Stimulated activated CD4-positive, alpha-beta T cell treated with anti-CD3 and anti-CD28 coated beads, Interleukin-15, amount 100 ng/mL, for 1 hour (primary cell): ENCODE measurements around the gene ROBO1.
"Not testable (repeated sequence)": the region's sequence is repeated elsewhere in the genome, so short reads cannot be mapped to it uniquely, and the experiment has no call there.

Source experiments
- DNase-seq, 2 donors: peaks; one replicate each; pipeline ENCODE4 v3.0.0-alpha.2; 2020; ENCODE audit warnings: low read depth in 1 of 2, low spot score in 1 of 2

The ROBO1 gene

DNA sequence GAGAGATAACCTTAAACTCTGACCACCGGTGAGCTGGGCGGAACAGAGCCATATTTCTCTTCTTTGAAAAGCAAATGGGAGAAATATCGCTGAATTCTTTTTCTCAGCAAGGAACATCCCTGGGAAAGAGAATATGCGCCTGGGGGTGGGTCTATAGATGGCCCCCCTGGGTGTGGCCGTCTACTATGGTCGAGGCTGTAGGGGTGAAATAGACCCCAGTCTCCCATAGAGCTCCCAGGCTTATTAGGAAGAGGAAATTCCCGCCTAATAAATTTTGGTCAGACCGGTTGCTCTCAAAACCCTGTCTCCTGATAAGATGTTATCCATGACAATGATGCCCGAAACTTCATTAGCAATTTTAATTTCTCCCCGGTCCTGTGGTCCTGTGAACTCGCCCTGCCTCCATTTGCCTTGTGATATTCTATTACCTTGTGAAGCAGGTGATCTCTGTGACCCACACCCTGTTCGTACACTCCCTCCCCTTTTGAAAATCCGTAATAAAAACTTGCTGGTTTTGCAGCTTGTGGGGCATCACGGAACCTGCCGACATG is 441.9 kb downstream of the ROBO1 start:
- not testable (repeated sequence) for DNase-seq

- DNase-seq, result no peak
Measured at GRCh38 chr3:79317551-79318518, 450.0 kb downstream of the ROBO1 start.

DNA sequence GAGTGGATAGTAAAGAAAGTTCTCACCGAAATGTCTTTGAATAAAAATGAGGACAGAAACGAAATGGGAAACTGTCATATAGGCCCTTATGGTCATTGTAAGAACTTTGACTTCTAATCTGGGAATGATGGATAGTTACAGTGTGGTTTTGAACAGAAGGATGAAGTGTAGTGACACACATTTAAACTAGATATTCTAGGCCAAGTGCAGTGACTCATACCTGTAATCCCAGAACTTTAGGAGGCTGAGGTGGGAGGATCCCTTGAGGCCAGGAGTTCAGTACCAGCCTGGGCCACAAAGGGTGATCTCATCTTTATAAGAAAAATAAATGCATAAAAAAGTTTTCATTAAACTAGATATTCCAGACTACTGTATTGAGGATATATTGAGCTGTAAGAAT is 452.8 kb downstream of the ROBO1 start:
- DNase-seq, result no peak

DNA sequence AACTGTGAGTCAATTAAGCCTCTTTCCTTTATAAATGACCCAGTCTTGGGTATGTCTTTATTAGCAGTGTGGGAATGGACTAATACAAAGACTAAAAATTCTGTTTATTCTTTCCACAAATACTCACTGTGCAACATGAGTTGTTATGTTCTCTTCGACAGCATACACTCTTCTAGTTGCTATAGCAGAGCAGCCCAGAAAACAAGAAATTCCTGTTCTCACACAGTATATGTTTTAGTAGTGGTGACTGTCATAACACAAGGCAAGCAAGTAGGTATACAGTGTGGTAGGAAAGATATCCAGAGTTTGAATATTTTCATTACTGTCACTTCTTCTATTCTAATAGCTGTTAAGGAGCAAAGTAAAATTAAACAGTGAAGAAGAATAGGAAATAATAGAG is 453.3 kb downstream of the ROBO1 start:
- no peak for DNase-seq

GRCh38 chr3:79310016-79310415 is 457.8 kb downstream of the ROBO1 start:
- no peak for DNase-seq

DNA sequence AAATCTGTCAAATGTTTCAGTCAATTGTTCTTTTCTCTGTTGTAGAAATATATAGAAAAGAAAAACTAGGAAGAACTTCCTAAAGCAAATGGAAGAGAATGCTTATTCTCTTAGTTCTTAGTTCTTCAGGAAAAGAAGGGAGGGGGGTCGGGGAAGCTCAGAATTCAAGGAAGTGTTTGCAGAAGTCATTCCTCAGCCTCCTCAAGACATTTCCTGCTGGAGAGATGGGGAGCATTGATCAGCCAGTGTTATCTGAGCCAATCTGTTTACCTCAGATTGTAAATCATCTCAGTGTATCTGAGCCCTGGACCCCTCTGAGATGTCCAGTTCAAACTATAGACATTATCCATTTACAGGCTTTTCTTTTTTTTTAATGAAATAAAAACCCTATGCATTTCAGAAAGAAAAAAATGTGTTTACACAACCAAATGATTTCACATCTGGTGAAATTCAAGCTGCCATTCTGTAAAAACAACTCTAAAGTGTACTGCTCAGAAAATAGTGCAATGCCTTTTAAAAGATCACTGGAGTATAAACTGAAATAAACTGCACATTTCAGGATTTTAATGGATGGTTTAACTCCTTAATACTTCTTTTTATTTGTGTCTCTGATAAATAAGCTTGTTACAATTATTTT is 460.7 kb downstream of the ROBO1 start:
- DNase-seq, result no peak

GRCh38 chr3:79299949-79300635 is 467.7 kb downstream of the ROBO1 start:
- DNase-seq, result not testable (repeated sequence)

- DNase-seq, result no peak
Measured at GRCh38 chr3:79297245-79297960, 470.4 kb downstream of the ROBO1 start.

- no peak for DNase-seq
Measured at GRCh38 chr3:79286882-79287281, 480.9 kb downstream of the ROBO1 start.

- DNase-seq, result no peak
Measured at GRCh38 chr3:79285871-79286270, 481.9 kb downstream of the ROBO1 start.

DNA sequence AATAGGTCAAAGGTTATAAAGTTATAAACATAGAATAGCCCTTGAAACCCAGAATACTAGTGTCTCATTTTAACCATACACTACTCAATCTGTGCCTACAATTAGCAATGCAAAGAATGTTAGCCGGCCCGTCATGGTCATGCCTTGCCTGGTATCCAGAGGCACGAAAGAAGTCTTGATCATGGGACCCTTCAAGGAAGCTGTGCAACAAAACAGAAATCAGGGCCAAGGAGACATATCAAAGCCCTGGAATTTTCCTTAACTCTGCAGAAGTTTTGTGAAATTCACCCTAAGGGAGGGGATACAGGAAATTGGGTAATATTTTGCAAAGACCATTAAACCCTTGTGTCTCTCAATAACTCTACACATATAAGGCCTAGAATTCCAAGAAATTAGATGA is 482.4 kb downstream of the ROBO1 start:
- no peak for DNase-seq

DNA sequence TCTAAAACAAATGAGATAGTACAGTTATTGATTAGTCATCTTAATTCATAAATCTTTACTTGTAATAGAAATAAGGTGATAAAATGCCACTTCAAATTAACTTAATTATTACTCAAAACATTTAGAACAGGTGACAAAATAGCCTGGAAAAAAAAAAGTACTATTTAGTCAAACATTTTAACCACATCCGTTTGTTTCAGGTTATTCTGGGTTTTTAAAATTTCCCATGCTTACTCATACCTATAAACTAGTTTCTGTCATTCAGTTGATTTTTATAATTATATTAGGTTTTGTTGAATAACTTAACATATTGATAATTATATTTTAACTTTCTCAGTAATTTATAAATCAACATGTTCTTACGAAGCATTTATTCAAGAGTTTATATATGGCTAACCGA is 483.0 kb downstream of the ROBO1 start:
- no peak for DNase-seq

- no peak for DNase-seq
Measured at GRCh38 chr3:79278681-79279080, 489.1 kb downstream of the ROBO1 start.

DNA sequence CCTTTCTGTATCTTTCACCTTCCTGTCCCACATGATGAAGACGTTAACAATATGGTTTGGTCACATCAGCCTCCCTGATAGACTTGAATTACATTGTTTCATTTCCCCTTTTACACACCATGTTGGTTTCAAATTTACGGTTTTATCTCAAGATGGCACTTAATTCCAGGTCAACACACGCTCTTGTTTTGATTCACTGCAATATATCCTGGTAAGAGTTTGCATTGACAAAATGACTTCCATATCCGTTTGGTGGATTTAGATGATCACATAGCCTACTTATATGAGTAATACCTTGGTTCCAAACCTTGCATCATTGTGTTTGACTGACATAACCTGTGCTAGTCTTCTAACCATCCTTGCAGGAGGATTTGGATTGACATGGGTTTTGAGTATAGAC is 499.4 kb downstream of the ROBO1 start:
- no peak for DNase-seq

DNA sequence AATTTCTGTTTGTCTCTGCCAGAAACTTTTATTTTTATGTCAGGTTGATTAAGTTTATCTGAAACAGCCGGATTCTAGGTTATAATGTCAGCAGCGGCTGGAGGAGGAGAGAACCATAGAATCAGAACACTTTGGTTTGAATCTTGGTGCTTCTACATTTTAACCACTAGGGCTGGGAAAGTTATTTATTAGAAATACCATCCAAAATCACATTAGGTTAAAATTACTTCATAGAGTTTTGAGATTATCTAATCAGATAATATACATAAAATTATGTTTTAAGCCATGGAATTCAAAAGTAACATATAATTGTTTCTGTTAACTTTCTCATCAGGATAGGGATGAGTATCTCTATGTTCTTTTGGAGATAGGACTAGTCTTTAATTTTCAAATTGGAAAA is 502.9 kb downstream of the ROBO1 start:
- no peak for DNase-seq

DNA sequence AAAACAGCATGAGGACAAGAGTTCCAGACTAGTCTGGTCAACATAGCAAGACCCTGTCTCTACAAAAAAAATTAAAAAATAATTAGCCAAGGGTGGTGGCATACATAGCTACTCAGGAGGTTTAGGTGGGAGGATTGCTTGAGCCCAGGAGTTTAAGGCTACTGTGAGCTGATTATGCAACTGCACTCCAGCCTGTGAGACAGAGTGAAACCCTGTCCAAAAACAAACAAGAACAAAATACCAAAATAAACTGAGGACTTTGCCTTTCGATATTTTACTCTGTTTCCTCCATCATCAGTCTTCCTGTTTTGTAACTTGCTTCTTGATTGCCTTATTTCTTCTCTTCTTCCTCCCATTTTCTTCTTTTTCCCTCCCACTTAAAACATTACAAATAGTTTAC is 504.4 kb downstream of the ROBO1 start:
- no peak for DNase-seq

DNA sequence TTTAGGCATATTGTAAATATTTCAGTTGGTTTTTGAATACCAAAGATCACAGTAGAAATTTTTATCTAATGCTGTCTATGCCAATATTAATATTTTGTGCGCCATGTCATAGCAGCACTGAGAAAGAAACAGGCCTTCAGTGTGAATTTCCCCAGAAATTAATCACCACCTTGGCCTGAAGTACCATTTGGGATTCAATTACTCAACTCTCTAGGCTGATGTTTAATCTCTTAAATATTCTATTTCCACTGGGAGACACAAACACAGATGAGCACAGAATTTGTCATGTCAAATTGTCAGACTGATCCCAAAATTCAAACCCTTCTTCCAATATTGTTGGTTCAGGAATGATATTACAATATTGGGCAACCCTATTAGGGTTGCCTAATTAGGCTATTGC is 509.3 kb downstream of the ROBO1 start:
- DNase-seq, result no peak

- DNase-seq, result no peak
Measured at GRCh38 chr3:79257791-79258190, 510.0 kb downstream of the ROBO1 start.

DNA sequence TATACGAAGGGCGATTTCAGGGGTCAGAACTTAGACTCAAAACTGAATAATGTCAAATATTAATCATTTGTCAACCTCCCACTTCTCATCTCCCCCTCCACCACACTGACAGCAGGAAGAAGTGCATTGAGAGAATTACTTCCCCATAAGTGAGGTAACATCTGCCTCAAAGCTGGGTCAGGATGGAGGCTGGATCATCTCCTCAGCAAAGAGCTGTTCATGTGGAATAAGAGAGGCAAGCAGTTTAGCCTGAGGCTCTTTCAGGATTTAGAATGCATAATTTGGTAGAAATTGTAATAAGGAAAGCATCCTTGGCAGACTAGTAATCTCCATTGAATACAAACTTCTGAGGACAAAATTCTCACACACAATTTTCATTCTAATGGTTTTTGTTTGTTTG is 512.1 kb downstream of the ROBO1 start:
- no peak for DNase-seq

GRCh38 chr3:79255292-79255691 is 512.5 kb downstream of the ROBO1 start:
- no peak for DNase-seq

GRCh38 chr3:79253704-79254103 is 514.1 kb downstream of the ROBO1 start:
- DNase-seq, result no peak
